ENCODE measurements around the gene MRPL40. TPM values are rescaled to one million over a fixed set of nuclear protein-coding genes. Genes with fewer than 3 reads are reported as not detected.

The MRPL40 gene
- total RNA-seq, 2 donors from 2014 or later: 28.6 to 54.3 TPM

DNA sequence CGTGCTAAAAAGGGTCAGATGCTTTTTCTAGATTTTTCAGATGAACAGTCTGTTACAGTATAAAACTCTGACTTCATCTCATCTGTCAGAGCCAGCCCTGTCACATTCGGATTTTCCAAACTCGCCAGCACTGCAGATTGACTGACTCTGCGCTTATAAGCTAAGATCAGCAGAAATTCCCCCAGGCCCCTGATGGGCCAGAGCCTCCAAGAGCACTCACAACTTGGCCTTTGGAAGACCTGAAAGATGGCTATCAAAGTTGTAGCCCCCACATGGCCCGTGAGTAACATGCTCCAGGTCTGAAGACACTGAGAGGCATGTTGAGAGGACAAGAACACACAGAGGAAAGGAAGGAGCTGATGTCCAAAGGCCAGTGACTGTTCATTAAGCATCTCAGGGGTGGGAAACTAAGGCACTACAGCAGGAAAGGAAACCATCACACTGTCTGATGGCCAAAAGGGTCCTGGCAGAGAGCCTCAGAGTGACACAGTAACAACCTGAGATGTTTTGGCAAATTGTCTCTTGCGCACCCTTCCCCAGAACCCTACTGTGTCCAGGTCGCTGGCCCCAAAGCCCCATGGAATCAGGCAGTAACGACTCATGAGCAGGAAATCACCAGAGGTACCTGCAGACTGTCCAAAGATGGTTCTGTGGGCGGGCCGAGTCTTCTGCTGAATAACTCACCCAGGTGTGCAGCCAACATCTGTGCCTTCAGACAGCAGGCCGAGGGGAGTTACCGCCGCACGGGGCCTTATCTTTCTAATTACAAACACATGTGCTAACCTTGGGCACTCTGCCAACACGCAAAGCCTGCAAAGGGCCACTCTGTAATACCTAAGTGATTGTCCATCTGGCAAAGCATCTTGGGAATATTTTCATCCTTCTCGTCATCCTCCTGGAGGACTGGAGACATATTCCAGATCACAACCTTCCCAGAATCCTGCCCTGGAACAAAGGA, 24.4 kb upstream of the MRPL40 start:
- Histone ChIP-seq H3K4me1 (replicated peaks) (peaks cover 9% of the 10 kb centered on the region), H3K36me3 (no peaks in the 10 kb centered on the region), H3K4me3 (no peak overlapping the region), H3K27me3 (replicated peaks; ENCODE audit: insufficient read depth) (no peaks in the 10 kb centered on the region), H3K27ac (no peak overlapping the region), H3K9me3 (no peaks in the 10 kb centered on the region)
- TF ChIP-seq, protein P1, sequence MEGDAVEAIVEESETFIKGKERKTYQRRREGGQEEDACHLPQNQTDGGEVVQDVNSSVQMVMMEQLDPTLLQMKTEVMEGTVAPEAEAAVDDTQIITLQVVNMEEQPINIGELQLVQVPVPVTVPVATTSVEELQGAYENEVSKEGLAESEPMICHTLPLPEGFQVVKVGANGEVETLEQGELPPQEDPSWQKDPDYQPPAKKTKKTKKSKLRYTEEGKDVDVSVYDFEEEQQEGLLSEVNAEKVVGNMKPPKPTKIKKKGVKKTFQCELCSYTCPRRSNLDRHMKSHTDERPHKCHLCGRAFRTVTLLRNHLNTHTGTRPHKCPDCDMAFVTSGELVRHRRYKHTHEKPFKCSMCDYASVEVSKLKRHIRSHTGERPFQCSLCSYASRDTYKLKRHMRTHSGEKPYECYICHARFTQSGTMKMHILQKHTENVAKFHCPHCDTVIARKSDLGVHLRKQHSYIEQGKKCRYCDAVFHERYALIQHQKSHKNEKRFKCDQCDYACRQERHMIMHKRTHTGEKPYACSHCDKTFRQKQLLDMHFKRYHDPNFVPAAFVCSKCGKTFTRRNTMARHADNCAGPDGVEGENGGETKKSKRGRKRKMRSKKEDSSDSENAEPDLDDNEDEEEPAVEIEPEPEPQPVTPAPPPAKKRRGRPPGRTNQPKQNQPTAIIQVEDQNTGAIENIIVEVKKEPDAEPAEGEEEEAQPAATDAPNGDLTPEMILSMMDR (IDR thresholded peaks at IDR 0.05): no peak
- no peak for TF ChIP-seq POLR2A (IDR thresholded peaks at IDR 0.05)
- TF ChIP-seq POLR2AphosphoS5 (IDR thresholded peaks at IDR 0.05): no peak
- intact Hi-C loops (cut with DNase I): no loop called here
- no peak for DNase-seq (ENCODE audit: low spot score)
- 77% methylated on average over 16 of the region's 16 CpGs for WGBS

GRCh38 chr22:19410941-19411689, 21.2 kb upstream of the MRPL40 start:
- 94% methylated on average over 6 of the region's 6 CpGs for WGBS
- H3K9me3 ChIP-seq: no peaks in the 10 kb centered on the region
- intact Hi-C loops (cut with DNase I): no loop called here
- no peaks in the 10 kb centered on the region for H3K36me3 ChIP-seq
- H3K27me3 ChIP-seq (replicated peaks; ENCODE audit: insufficient read depth): no peaks in the 10 kb centered on the region
- no peak overlapping the region for H3K4me3 ChIP-seq
- H3K4me1 ChIP-seq (replicated peaks): peaks cover 9% of the 10 kb centered on the region
- DNase-seq (ENCODE audit: low spot score): no peak
- no peak overlapping the region for H3K27ac ChIP-seq
- TF ChIP-seq POLR2AphosphoS5 (IDR thresholded peaks at IDR 0.05) (no peak), POLR2A (IDR thresholded peaks at IDR 0.05) (no peak)
- TF ChIP-seq, protein P1 (IDR thresholded peaks at IDR 0.05): no peak

- peaks cover 9% of the 10 kb centered on the region for H3K4me1 ChIP-seq (replicated peaks)
- WGBS: 100% methylated on average over 1 of the region's 1 CpG
- no peak for DNase-seq (ENCODE audit: low spot score)
Observed at GRCh38 chr22:19411690-19412045, 20.7 kb upstream of the MRPL40 start.

DNA sequence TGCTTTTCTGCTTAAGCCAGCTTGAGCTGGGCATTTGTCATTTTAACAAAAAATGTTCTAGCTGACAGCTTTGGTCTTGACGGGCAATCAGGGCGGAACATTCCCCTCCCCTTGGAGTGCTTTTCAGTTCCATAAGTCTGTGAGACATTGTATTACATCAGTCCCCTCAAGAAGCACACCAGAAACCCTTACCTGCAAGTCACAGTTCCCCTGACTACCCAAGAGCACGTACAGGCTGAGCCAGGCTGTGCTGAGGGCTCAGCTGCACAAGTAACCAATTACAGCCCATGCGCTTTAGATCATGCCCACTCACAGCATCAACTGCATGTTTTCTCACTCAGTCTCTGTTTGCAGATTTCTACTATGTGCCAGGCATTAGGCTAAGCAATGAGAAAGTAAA, 19.9 kb upstream of the MRPL40 start:
- WGBS: 86% methylated on average over 4 of the region's 4 CpGs
- no peak overlapping the region for H3K27ac ChIP-seq
- H3K4me1 ChIP-seq (replicated peaks): peaks cover 9% of the 10 kb centered on the region
- intact Hi-C loops (cut with DNase I): no loop called here
- H3K4me3 ChIP-seq: no peak overlapping the region
- no peaks in the 10 kb centered on the region for H3K27me3 ChIP-seq (replicated peaks; ENCODE audit: insufficient read depth)
- H3K9me3 ChIP-seq: no peaks in the 10 kb centered on the region
- no peaks in the 10 kb centered on the region for H3K36me3 ChIP-seq
- TF ChIP-seq, protein P1 (IDR thresholded peaks at IDR 0.05): no peak
- no peak for TF ChIP-seq POLR2AphosphoS5 (IDR thresholded peaks at IDR 0.05)
- no peak for TF ChIP-seq POLR2A (IDR thresholded peaks at IDR 0.05)
- no peak for DNase-seq (ENCODE audit: low spot score)

More at GRCh38 chr22:19411690-19412045, 20.7 kb upstream of the MRPL40 start:
- H3K27ac ChIP-seq: no peak overlapping the region
- H3K4me3 ChIP-seq: no peak overlapping the region
- H3K27me3 ChIP-seq (replicated peaks; ENCODE audit: insufficient read depth): no peaks in the 10 kb centered on the region
- intact Hi-C loops (cut with DNase I): no loop called here
- no peaks in the 10 kb centered on the region for H3K9me3 ChIP-seq
- H3K36me3 ChIP-seq: no peaks in the 10 kb centered on the region
- TF ChIP-seq, protein P1 (IDR thresholded peaks at IDR 0.05): no peak
- TF ChIP-seq POLR2AphosphoS5 (IDR thresholded peaks at IDR 0.05) (no peak), POLR2A (IDR thresholded peaks at IDR 0.05) (no peak)

All from prostate gland (tissue), 2 donors.